ENCODE measurements around the gene RAPGEF1. TPM values are rescaled to one million over a fixed set of nuclear protein-coding genes. Genes with fewer than 3 reads are reported as not detected.
A peak's percentile ranks its signal among the peaks of the same experiment; 100 is the strongest.
"Not testable (repeated sequence)": the region's sequence is repeated elsewhere in the genome, so short reads cannot be mapped to it uniquely, and the experiment has no call there.

RAPGEF1 gene
- total RNA-seq, 1 donor from 2014 or later: 33.3 TPM

DNA sequence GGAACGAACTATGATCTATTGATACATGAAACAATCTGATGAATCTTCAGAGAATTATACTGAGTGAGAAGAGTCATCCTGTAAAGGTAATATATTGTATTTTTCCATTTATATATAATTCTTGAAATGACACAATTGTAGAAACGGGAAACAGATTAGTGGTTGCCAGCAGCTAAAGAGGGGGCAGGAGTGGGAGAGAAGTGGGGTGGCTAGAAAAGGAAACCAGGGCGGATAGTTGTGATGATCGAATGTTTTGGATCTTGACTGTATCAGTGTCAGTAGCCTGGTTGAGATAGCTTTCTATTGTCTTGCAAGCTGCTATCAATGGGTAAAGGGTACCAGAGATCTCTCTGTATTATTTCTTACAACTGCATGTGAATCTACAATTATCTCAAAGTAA, 17.7 kb upstream of the RAPGEF1 start:
- Histone ChIP-seq H3K36me3 (no peaks in the 10 kb centered on the region), H3K4me2 (no peak overlapping the region), H4K20me1 (ENCODE audit: low read depth) (no peaks in the 10 kb centered on the region), H3K79me2 (ENCODE audit: low read depth) (no peaks in the 10 kb centered on the region), H3K9me3 (ENCODE audit: low read depth) (no peaks in the 10 kb centered on the region), H3K9ac (no peak overlapping the region), H3K4me1 (no peaks in the 10 kb centered on the region), H3F3A (ENCODE audit: low read depth) (peaks cover 8% of the 10 kb centered on the region), H3K27me3 (peaks cover 4% of the 10 kb centered on the region), H3K4me3 (no peak overlapping the region), H2AFZ (replicated peaks) (no peak overlapping the region), H3K27ac (no peak overlapping the region)
- H3K4me1 Mint-ChIP-seq: peaks cover 6% of the 10 kb centered on the region
- no peak overlapping the region for H3K4me3 Mint-ChIP-seq
- no peaks in the 10 kb centered on the region for H3K9me3 Mint-ChIP-seq
- no peak for DNase-seq (ENCODE audit: low spot score)
- TF ChIP-seq, protein P1, sequence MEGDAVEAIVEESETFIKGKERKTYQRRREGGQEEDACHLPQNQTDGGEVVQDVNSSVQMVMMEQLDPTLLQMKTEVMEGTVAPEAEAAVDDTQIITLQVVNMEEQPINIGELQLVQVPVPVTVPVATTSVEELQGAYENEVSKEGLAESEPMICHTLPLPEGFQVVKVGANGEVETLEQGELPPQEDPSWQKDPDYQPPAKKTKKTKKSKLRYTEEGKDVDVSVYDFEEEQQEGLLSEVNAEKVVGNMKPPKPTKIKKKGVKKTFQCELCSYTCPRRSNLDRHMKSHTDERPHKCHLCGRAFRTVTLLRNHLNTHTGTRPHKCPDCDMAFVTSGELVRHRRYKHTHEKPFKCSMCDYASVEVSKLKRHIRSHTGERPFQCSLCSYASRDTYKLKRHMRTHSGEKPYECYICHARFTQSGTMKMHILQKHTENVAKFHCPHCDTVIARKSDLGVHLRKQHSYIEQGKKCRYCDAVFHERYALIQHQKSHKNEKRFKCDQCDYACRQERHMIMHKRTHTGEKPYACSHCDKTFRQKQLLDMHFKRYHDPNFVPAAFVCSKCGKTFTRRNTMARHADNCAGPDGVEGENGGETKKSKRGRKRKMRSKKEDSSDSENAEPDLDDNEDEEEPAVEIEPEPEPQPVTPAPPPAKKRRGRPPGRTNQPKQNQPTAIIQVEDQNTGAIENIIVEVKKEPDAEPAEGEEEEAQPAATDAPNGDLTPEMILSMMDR (IDR thresholded peaks at IDR 0.05): no peak
- TF ChIP-seq EZH2 (IDR thresholded peaks at IDR 0.05): no peak
- TF ChIP-seq EZH2phosphoT487 (IDR thresholded peaks at IDR 0.05): no peak
- no peaks in the 10 kb centered on the region for H3K36me3 Mint-ChIP-seq
- H3K27me3 Mint-ChIP-seq (ENCODE audit: insufficient read depth, low read depth): peaks cover 8% of the 10 kb centered on the region
- no peak overlapping the region for H3K27ac Mint-ChIP-seq

DNA sequence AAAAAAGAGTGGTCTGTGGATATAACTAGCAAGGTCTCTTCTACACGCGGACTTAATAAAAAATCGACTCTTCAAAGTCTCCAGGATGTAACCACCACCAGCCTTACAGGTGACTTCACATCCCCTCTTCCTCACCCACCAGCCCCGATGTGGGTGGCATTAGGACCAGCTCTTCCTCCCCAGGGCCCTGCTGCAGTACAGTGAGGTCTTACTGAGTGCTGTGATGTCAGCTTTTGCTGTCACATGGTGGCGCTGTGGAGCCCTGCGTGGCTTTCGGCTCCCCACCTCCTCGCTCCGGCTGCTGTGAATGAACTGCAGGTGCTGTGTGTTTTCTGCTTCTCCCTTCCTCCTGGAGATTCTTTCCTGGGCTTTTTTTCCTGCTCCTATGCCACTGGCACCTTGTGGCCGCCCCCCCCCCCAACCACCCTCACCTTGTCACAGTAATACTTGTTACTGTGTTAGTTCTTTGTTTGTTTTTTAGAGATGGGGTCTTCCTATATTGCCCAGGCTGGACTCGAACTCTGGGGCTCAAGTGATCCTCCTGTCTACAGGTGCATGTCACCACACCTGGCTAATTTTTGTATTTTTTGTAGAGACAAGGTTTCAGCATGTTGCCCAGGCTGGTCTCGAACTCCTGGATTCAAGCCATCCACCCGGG, 15.8 kb upstream of the RAPGEF1 start:
- no peaks in the 10 kb centered on the region for H3K27me3 ChIP-seq
- no peak overlapping the region for H3K27ac ChIP-seq
- H4K20me1 ChIP-seq (ENCODE audit: low read depth): no peaks in the 10 kb centered on the region
- H3K4me2 ChIP-seq: no peak overlapping the region
- H3K4me1 ChIP-seq: no peaks in the 10 kb centered on the region
- Mint-ChIP-seq H3K4me3 (peak overlapping the region; percentile 70), H3K27me3 (ENCODE audit: insufficient read depth, low read depth) (peaks cover 9% of the 10 kb centered on the region), H3K9me3 (no peaks in the 10 kb centered on the region), H3K36me3 (no peaks in the 10 kb centered on the region), H3K4me1 (peaks cover 3% of the 10 kb centered on the region), H3K27ac (peak overlapping the region; percentile 57)
- H3K36me3 ChIP-seq: no peaks in the 10 kb centered on the region
- H3K4me3 ChIP-seq: no peak overlapping the region
- TF ChIP-seq, protein P1 (IDR thresholded peaks at IDR 0.05): peak; percentile 85
- no peak for TF ChIP-seq EZH2 (IDR thresholded peaks at IDR 0.05)
- H3K9ac ChIP-seq: no peak overlapping the region
- peak; percentile 93 for DNase-seq (ENCODE audit: low spot score)
- H3K9me3 ChIP-seq (ENCODE audit: low read depth): no peaks in the 10 kb centered on the region
- peaks cover 8% of the 10 kb centered on the region for H3F3A ChIP-seq (ENCODE audit: low read depth)
- no peaks in the 10 kb centered on the region for H3K79me2 ChIP-seq (ENCODE audit: low read depth)
- no peak overlapping the region for H2AFZ ChIP-seq (replicated peaks)

DNA sequence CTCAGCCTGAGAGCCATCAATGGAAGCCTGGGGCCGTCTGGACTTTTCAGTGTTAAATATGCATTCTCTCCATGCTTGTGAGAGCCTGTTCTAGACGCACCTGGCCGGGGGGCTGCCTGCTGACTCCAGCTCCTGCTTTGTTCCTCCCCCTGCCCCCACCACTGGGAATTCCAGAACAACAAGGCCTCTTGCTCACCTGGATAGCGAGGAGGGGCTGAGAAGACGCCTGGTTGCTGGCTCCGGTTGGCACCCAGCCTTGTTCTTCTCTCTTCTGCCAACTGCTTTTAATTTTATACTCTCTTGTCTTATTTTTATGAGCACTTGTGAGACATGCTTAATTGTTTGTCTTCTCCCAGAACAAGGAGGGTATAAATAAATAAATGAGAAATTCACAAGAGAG, 15.0 kb upstream of the RAPGEF1 start:
- H2AFZ ChIP-seq (replicated peaks): no peak overlapping the region
- no peaks in the 10 kb centered on the region for H4K20me1 ChIP-seq (ENCODE audit: low read depth)
- no peaks in the 10 kb centered on the region for H3K36me3 ChIP-seq
- H3K27ac ChIP-seq: no peak overlapping the region
- no peak for TF ChIP-seq EZH2phosphoT487 (IDR thresholded peaks at IDR 0.05)
- peaks cover 9% of the 10 kb centered on the region for H3K27me3 Mint-ChIP-seq (ENCODE audit: insufficient read depth, low read depth)
- no peak overlapping the region for H3K4me3 ChIP-seq
- H3K27ac Mint-ChIP-seq: no peak overlapping the region
- no peaks in the 10 kb centered on the region for H3K36me3 Mint-ChIP-seq
- H3K9me3 Mint-ChIP-seq: no peaks in the 10 kb centered on the region
- H3K4me3 Mint-ChIP-seq: no peak overlapping the region
- H3K79me2 ChIP-seq (ENCODE audit: low read depth): no peaks in the 10 kb centered on the region
- H3K9me3 ChIP-seq (ENCODE audit: low read depth): no peaks in the 10 kb centered on the region
- H3K9ac ChIP-seq: no peak overlapping the region
- H3K27me3 ChIP-seq: no peaks in the 10 kb centered on the region
- no peak for DNase-seq (ENCODE audit: low spot score)
- H3F3A ChIP-seq (ENCODE audit: low read depth): peaks cover 8% of the 10 kb centered on the region
- H3K4me1 Mint-ChIP-seq: peaks cover 3% of the 10 kb centered on the region
- H3K4me1 ChIP-seq: no peaks in the 10 kb centered on the region
- H3K4me2 ChIP-seq: no peak overlapping the region

DNA sequence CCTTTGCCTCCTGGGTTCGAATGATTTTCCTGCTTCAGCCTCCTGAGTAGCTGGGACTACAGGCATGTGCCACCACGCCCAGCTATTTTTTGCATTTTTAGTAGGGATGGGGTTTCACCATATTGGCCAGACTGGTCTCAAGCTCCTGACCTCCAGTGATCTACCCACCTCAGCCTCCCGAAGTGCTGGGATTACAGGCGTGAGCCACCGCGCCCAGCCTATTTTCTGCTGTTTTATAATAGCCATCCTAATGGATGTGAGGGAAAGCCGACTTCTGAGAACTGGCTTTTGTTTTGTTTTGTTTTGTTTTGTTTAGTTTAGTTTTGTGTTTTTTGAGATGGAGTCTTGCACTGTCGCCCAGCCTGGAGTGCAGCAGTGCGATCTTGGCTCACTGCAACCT, 13.9 kb upstream of the RAPGEF1 start:
- H2AFZ ChIP-seq (replicated peaks); H3K9me3 Mint-ChIP-seq; H3K27ac Mint-ChIP-seq; DNase-seq (ENCODE audit: low spot score); H3K4me2 ChIP-seq; H3K36me3 ChIP-seq; H3K4me3 ChIP-seq; H3K36me3 Mint-ChIP-seq; H3K9me3 ChIP-seq (ENCODE audit: low read depth); H3F3A ChIP-seq (ENCODE audit: low read depth); H4K20me1 ChIP-seq (ENCODE audit: low read depth); H3K4me1 Mint-ChIP-seq; H3K27ac ChIP-seq; H3K79me2 ChIP-seq (ENCODE audit: low read depth); H3K27me3 ChIP-seq; H3K4me1 ChIP-seq; H3K27me3 Mint-ChIP-seq (ENCODE audit: insufficient read depth, low read depth); H3K9ac ChIP-seq; H3K4me3 Mint-ChIP-seq: not testable (repeated sequence)
